Measurements from ENCODE around the gene CAPN10. TPM values are rescaled to one million over a fixed set of nuclear protein-coding genes. Genes with fewer than 3 reads are reported as not detected.

CAPN10 gene
- total RNA-seq, 1 experiment from 2014 or later = 47.4 TPM

DNA sequence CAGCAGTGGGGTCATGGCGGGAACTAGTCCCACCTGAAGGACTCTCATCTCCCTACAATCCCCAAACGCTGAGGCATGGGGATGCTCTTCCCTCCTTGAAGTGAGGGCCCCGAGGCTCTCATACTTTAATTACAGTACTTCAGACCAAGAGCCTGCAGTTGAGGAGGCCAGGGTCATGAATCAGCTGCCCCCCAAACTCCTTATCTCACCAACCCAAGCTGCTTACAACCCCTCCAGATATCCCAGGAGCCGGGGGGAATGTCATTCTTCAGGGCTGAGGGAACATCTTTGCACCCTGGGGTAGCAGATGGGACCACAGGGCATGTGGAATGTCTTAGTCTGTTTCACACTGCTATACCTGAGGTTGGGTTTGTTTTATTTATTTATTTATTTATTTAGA lies 2.8 kb upstream of the CAPN10 start:
- Histone ChIP-seq H3K9me3 (ENCODE audit: control insufficient read depth, low read depth, low read length) (no peaks in the 10 kb centered on the region), H3K14ac (ENCODE audit: insufficient read depth, low read length) (no peak overlapping the region), H3K23ac (ENCODE audit: insufficient read length, low read depth, low read length) (no peak overlapping the region), H3K23me2 (ENCODE audit: insufficient read length, low read depth, low read length, poor library complexity, severe bottlenecking) (peaks cover 14% of the 10 kb centered on the region), H3K56ac (ENCODE audit: insufficient read length, low read depth, low read length) (no peak overlapping the region), H3K79me1 (ENCODE audit: insufficient read depth, low read depth, low read length, poor library complexity, severe bottlenecking) (peaks cover 5% of the 10 kb centered on the region), H3K18ac (ENCODE audit: insufficient read length, low read depth, low read length) (no peak overlapping the region), H3K4me1 (ENCODE audit: insufficient read depth, low read length) (peaks cover 12% of the 10 kb centered on the region), H3K4ac (ENCODE audit: low read depth, low read length) (no peak overlapping the region), H2BK5ac (ENCODE audit: insufficient read length, low read length) (no peak overlapping the region), H2AFZ (ENCODE audit: low read length) (no peak overlapping the region), H4K91ac (ENCODE audit: insufficient read length, low read depth, low read length) (no peak overlapping the region), H4K20me1 (ENCODE audit: control insufficient read depth, insufficient read depth, insufficient read length) (no peaks in the 10 kb centered on the region), H4K5ac (ENCODE audit: insufficient read length, low read depth, low read length) (no peak overlapping the region), H3K79me2 (ENCODE audit: insufficient read depth, low read length) (peaks cover 13% of the 10 kb centered on the region), H2BK12ac (ENCODE audit: insufficient read length, low read depth, low read length) (no peak overlapping the region), H2BK20ac (ENCODE audit: low read depth, low read length, poor library complexity, severe bottlenecking) (no peak overlapping the region), H2BK15ac (ENCODE audit: low read depth, low read length) (no peak overlapping the region), H2BK120ac (ENCODE audit: low read depth, low read length, poor library complexity, severe bottlenecking) (no peak overlapping the region), H3K27ac (ENCODE audit: insufficient read length, low read depth, low read length) (no peak overlapping the region), H2AK5ac (ENCODE audit: insufficient read length, low read length) (no peak overlapping the region), H3K27me3 (ENCODE audit: insufficient read depth, low read length) (no peaks in the 10 kb centered on the region), H4K8ac (replicated peaks; ENCODE audit: insufficient read length, low read depth, low read length) (no peak overlapping the region), H3T11ph (ENCODE audit: low read length) (no peak overlapping the region), H3K9ac (ENCODE audit: extremely low read depth, insufficient read length, low read length) (no peak overlapping the region), H3K4me2 (ENCODE audit: insufficient read depth, insufficient read length, low read length) (no peak overlapping the region)
- H3K27ac Mint-ChIP-seq = no peak overlapping the region; a peak in 1 of 7 replicates
- peaks cover 34 to 39% of the 10 kb centered on the region in 2 experiments for H3K4me1 Mint-ChIP-seq
- TF ChIP-seq, protein P1, sequence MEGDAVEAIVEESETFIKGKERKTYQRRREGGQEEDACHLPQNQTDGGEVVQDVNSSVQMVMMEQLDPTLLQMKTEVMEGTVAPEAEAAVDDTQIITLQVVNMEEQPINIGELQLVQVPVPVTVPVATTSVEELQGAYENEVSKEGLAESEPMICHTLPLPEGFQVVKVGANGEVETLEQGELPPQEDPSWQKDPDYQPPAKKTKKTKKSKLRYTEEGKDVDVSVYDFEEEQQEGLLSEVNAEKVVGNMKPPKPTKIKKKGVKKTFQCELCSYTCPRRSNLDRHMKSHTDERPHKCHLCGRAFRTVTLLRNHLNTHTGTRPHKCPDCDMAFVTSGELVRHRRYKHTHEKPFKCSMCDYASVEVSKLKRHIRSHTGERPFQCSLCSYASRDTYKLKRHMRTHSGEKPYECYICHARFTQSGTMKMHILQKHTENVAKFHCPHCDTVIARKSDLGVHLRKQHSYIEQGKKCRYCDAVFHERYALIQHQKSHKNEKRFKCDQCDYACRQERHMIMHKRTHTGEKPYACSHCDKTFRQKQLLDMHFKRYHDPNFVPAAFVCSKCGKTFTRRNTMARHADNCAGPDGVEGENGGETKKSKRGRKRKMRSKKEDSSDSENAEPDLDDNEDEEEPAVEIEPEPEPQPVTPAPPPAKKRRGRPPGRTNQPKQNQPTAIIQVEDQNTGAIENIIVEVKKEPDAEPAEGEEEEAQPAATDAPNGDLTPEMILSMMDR (conservative IDR thresholded peaks at IDR 0.05) = no peak
- peaks cover 0 to 2% of the 10 kb centered on the region in 2 experiments; a peak in 1 of 5 replicates for H3K9me3 Mint-ChIP-seq
- DNase-seq = no peak
- peaks cover 0 to 5% (median 2%) of the 10 kb centered on the region in 3 experiments; a peak in 5 of 7 replicates for H3K36me3 Mint-ChIP-seq (ENCODE audit: insufficient read depth in 1 of 3, low read depth in 3 of 3)
- no peak overlapping the region for H3K4me3 Mint-ChIP-seq
- H3K27me3 Mint-ChIP-seq (ENCODE audit: low read depth) = no peaks in the 10 kb centered on the region; the same call in 1 of the 2 replicates
- WGBS (ENCODE audit: extremely low coverage, insufficient read length, low lambda C conversion rate) = no CpG with 5 or more reads among the region's 4 CpGs
